Activated CD4-positive, alpha-beta T cell treated with anti-CD3 and anti-CD28 coated beads for 36 hours (primary cell): ENCODE results near the gene SPSB1. TPM values are rescaled to one million over a fixed set of nuclear protein-coding genes. Genes with fewer than 3 reads are reported as not detected.

Source experiments
- ATAC-seq: fragments of 200-7000 bp; cut with Tn5 transposase; one replicate; pipeline ENCODE4 v1.10.0; 2021; ENCODE audit warnings: mild to moderate bottlenecking, moderate library complexity
- CTCF ChIA-PET: fragments of 350-600 bp; sonication (Branson Sonifier 250); formaldehyde crosslinking; loops from one replicate; lab custom pipeline; 2021; ENCODE audit warnings: antibody characterized with exemption; lab: Charles Lee
- POLR2A ChIA-PET: fragments of 350-600 bp; sonication (Branson Sonifier 250); formaldehyde crosslinking; loops from one replicate; lab custom pipeline; 2021; ENCODE audit warnings: antibody characterized with exemption, inconsistent platforms; lab: Charles Lee
- DNase-seq: peaks from one replicate; pipeline ENCODE4 v3.0.0-alpha.2; 2020
- H3K27ac Mint-ChIP-seq: one replicate; pipeline ENCODE4 v1.8.0; 2021; ENCODE audit warnings: mixed read lengths
- H3K27me3 Mint-ChIP-seq: one replicate; pipeline ENCODE4 v1.8.0; 2021; ENCODE audit warnings: mixed read lengths
- H3K36me3 Mint-ChIP-seq: one replicate; pipeline ENCODE4 v1.8.0; 2021; ENCODE audit warnings: low read depth, mixed read lengths
- H3K4me1 Mint-ChIP-seq: one replicate; pipeline ENCODE4 v1.8.0; 2021; ENCODE audit warnings: mixed read lengths
- H3K4me3 Mint-ChIP-seq: one replicate; pipeline ENCODE4 v1.8.0; 2021; ENCODE audit warnings: mild to moderate bottlenecking, moderate library complexity, mixed read lengths
- H3K9me3 Mint-ChIP-seq: one replicate; pipeline ENCODE4 v1.8.0; 2021; ENCODE audit warnings: low read depth, mixed read lengths
- intact Hi-C, 2 experiments: fragments of 100-400 bp; cut with DNase I in 1 of 2; cut with micrococcal nuclease in 1 of 2; formaldehyde crosslinking; loops; one replicate each; pipeline versions ENCODE4 v1.14.2 to v1.15.1; 2022 to 2024; cut with DNase I, micrococcal nuclease
- total RNA-seq, 2 experiments: library from RNA; stranded (reverse); gene quantifications; one replicate each; pipeline ENCODE4 v1.2.3, GENCODE V29; 2021

The SPSB1 gene
- total RNA-seq, 2 experiments from 2014 or later = 5.7 to 6.8 TPM

GRCh38 chr1:9270290-9270883 is 22.3 kb upstream of the SPSB1 start:
- DNase-seq = no peak
- peaks cover 1% of the 10 kb centered on the region for H3K36me3 Mint-ChIP-seq
- peaks cover 7% of the 10 kb centered on the region for H3K4me1 Mint-ChIP-seq
- H3K27ac Mint-ChIP-seq = no peak overlapping the region
- no peak for ATAC-seq
- no peaks in the 10 kb centered on the region for H3K27me3 Mint-ChIP-seq
- H3K4me3 Mint-ChIP-seq = no peak overlapping the region
- ChIA-PET POLR2A (no interaction called here), CTCF (interaction anchor here (0.5 to 1.3 kb wide), 4 partner anchors 19 to 666 kb away, joined by 3 to 9 read pairs (median 4); no protein-coding TSS in a partner anchor)
- H3K9me3 Mint-ChIP-seq = no peaks in the 10 kb centered on the region
- intact Hi-C loops = no loop called here

DNA sequence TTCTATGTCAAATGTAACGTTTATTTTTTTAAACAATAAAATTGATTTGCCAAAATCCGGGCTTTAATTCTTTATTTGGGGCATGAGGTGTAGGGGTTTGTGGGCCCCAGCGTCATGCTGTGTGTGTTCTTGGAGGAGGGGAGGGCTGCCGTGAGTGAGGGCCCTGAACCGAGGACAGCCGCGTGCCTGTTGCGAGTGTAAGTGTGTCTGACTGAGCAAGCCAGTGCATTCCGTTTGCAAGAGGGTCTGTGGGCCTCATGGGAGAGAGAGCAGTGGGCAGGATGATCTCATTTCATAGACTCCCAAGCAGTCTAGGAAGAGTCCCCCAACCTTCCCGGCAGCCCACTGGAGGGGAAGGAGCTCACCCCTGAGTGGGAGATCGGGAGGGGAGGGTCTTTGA is 21.4 kb upstream of the SPSB1 start:
- Mint-ChIP-seq H3K4me1 (peaks cover 16% of the 10 kb centered on the region), H3K9me3 (no peaks in the 10 kb centered on the region), H3K36me3 (peaks cover 1% of the 10 kb centered on the region), H3K27ac (no peak overlapping the region), H3K27me3 (no peaks in the 10 kb centered on the region), H3K4me3 (no peak overlapping the region)
- intact Hi-C loops = no loop called here
- ChIA-PET CTCF (interaction anchor here (0.6 to 1.4 kb wide), 2 partner anchors 9 to 75 kb away, joined by 3 to 4 read pairs; no protein-coding TSS in a partner anchor), POLR2A (no interaction called here)
- no peak for ATAC-seq
- no peak for DNase-seq

DNA sequence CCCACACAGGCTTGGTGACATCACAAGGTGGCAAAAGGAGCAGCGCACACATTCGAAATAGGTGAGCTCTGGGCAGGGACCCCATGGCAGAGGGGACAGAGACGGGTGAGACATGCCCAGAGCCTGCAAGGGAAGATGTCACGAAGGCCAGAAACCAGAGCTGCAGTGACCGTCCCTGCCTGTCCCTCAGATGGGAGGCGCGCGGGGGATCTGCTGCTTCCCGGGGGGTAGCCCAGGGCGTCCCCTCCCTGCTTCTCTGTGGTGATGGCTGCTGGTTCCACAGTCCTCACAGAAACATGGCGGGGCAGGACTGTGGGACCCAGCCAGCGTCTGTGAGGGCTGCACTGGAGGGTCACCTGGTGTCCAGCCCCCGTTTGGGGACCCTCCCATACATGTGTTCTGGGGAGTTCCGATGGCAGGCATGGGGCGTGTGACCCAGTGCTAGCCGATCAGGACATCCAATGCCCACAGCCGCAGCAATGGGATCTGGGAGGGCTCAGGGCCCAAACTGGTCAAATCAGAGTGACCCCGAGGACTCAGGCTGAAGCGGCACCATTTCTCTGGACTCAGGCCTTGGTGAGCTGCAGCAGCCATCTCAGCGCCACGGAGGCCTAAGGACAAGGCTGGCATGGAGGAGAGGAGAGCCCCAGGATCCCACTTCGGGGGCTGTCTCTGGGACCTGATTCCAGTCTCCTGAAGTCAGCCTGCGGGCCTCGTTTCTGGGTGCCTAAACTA is 20.7 kb upstream of the SPSB1 start:
- Mint-ChIP-seq H3K4me1 (peaks cover 17% of the 10 kb centered on the region), H3K36me3 (peaks cover 3% of the 10 kb centered on the region), H3K4me3 (no peak overlapping the region), H3K27ac (no peak overlapping the region), H3K27me3 (no peaks in the 10 kb centered on the region), H3K9me3 (no peaks in the 10 kb centered on the region)
- no peak for ATAC-seq
- DNase-seq = no peak
- ChIA-PET CTCF (interaction anchor here (0.6 to 1.4 kb wide), 3 partner anchors 8 to 130 kb away, joined by 3 to 7 read pairs (median 4); no protein-coding TSS in a partner anchor), POLR2A (no interaction called here)
- intact Hi-C loops = no loop called here

- H3K9me3 Mint-ChIP-seq = no peaks in the 10 kb centered on the region
- H3K27me3 Mint-ChIP-seq = no peaks in the 10 kb centered on the region
- DNase-seq (no peak), ATAC-seq (no peak)
- H3K36me3 Mint-ChIP-seq = peaks cover 3% of the 10 kb centered on the region
- peaks cover 15% of the 10 kb centered on the region for H3K4me1 Mint-ChIP-seq
- H3K27ac Mint-ChIP-seq = no peak overlapping the region
- intact Hi-C loops = no loop called here
- no peak overlapping the region for H3K4me3 Mint-ChIP-seq
- POLR2A ChIA-PET = no interaction called here
- CTCF ChIA-PET = interaction anchor here (0.5 to 1.4 kb wide), 2 partner anchors 17 to 183 kb away, joined by 3 to 7 read pairs; no protein-coding TSS in a partner anchor
These were observed 19.5 kb upstream of the SPSB1 start for GRCh38 chr1:9273177-9273576.

GRCh38 chr1:9275161-9275560 is 17.5 kb upstream of the SPSB1 start:
- no peaks in the 10 kb centered on the region for H3K9me3 Mint-ChIP-seq
- intact Hi-C loops = loop anchor here (1.0 to 5.0 kb wide), 7 partner anchors 19 to 312 kb away; partner anchors contain the start of genes H6PD (in 1 of the 2) and TMEM201 (in 1 of the 2)
- H3K27me3 Mint-ChIP-seq = no peaks in the 10 kb centered on the region
- ATAC-seq = no peak
- H3K36me3 Mint-ChIP-seq = peaks cover 4% of the 10 kb centered on the region
- peak overlapping the region; percentile 2 for H3K4me3 Mint-ChIP-seq
- peak overlapping the region; percentile 39 for H3K27ac Mint-ChIP-seq
- POLR2A ChIA-PET = interaction anchor here (0.9 kb wide), 1 partner anchor 14 kb away, joined by 3 read pairs; no protein-coding TSS in a partner anchor
- DNase-seq = no peak
- peaks cover 30% of the 10 kb centered on the region for H3K4me1 Mint-ChIP-seq
- CTCF ChIA-PET = interaction anchor here (0.6 to 2.3 kb wide), 6 partner anchors 8 to 460 kb away, joined by 3 to 21 read pairs (median 6); no protein-coding TSS in a partner anchor

GRCh38 chr1:9275567-9276034 is 17.1 kb upstream of the SPSB1 start:
- intact Hi-C loops = loop anchor here (1.0 to 5.0 kb wide), 7 partner anchors 19 to 312 kb away; partner anchors contain the start of genes H6PD (in 1 of the 2) and TMEM201 (in 1 of the 2)
- ChIA-PET POLR2A (interaction anchor here (0.9 kb wide), 1 partner anchor 13 kb away, joined by 3 read pairs; no protein-coding TSS in a partner anchor), CTCF (interaction anchor here (0.6 to 2.3 kb wide), 6 partner anchors 9 to 460 kb away, joined by 3 to 21 read pairs (median 6); no protein-coding TSS in a partner anchor)
- H3K27ac Mint-ChIP-seq = peak overlapping the region; percentile 47
- H3K36me3 Mint-ChIP-seq = peaks cover 4% of the 10 kb centered on the region
- DNase-seq = peak; percentile 93
- no peaks in the 10 kb centered on the region for H3K27me3 Mint-ChIP-seq
- no peaks in the 10 kb centered on the region for H3K9me3 Mint-ChIP-seq
- ATAC-seq = peak; percentile 89
- H3K4me1 Mint-ChIP-seq = peaks cover 33% of the 10 kb centered on the region
- H3K4me3 Mint-ChIP-seq = peak overlapping the region; percentile 2

DNA sequence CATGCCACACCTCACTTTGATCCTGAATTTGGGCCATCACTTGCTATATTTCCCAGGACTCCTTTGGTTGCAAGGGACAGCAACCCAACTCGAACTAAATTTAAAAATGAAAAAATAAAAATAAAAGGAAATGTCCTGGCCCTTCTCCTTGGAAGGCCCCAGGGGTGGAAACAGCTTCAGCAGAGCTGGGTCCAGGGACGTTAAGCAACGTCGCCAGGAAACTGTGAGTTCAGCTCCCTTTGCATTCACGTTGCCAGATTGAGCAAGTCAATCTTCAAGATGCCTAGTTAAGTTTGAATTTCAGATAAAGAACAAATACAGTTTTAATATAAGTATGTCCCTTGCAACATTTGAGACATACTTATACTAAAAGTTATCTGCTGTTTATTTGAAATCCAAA is 14.6 kb upstream of the SPSB1 start:
- no peaks in the 10 kb centered on the region for H3K27me3 Mint-ChIP-seq
- ChIA-PET CTCF (interaction anchor here (0.8 to 0.9 kb wide), 2 partner anchors 11 to 177 kb away, joined by 3 to 4 read pairs; no protein-coding TSS in a partner anchor), POLR2A (no interaction called here)
- intact Hi-C loops = loop anchor here in 1 of 2 experiments (5.0 kb wide), 1 partner anchor 309 kb away; the partner anchor contains the start of gene TMEM201
- H3K9me3 Mint-ChIP-seq = no peaks in the 10 kb centered on the region
- DNase-seq (no peak), ATAC-seq (no peak)
- peaks cover 47% of the 10 kb centered on the region for H3K4me1 Mint-ChIP-seq
- H3K27ac Mint-ChIP-seq = no peak overlapping the region
- no peak overlapping the region for H3K4me3 Mint-ChIP-seq
- peaks cover 4% of the 10 kb centered on the region for H3K36me3 Mint-ChIP-seq

DNA sequence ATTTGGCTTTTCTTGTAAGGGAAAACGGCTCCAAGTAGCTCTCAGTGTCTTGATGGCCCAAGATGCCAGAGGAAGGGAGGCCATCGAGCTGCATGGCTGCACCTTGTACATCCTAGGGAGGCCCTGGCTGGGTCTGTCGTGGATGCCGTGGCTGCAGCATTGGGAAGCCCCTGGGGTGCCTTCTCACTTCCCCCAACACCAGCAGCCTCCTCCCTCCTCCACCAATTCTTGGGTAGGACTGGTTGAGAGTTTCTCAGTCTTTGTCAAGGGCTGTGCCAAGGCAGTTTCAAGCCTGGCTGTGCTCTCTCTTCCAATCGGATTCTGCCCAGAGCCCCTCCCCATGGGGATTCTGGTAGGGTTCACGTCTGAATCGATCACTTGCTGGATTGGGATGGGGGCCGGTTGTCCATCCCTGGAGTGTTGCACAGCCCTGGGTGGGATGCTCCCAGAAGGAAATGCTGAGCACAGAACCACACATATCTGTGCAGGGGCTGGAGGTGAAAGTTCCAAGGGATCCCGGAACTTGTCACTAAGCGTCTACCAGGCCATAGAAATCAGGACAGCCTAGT is 14.0 kb upstream of the SPSB1 start:
- no peaks in the 10 kb centered on the region for H3K27me3 Mint-ChIP-seq
- ATAC-seq (no peak), DNase-seq (no peak)
- H3K27ac Mint-ChIP-seq = no peak overlapping the region
- ChIA-PET POLR2A (no interaction called here), CTCF (interaction anchor here (0.7 to 2.2 kb wide), 5 partner anchors 10 to 177 kb away, joined by 3 to 17 read pairs (median 4); no protein-coding TSS in a partner anchor)
- H3K9me3 Mint-ChIP-seq = peaks cover under 1% of the 10 kb centered on the region
- intact Hi-C loops = loop anchor here in 1 of 2 experiments (5.0 kb wide), 1 partner anchor 309 kb away; the partner anchor contains the start of gene TMEM201
- peaks cover 4% of the 10 kb centered on the region for H3K36me3 Mint-ChIP-seq
- no peak overlapping the region for H3K4me3 Mint-ChIP-seq
- peaks cover 51% of the 10 kb centered on the region for H3K4me1 Mint-ChIP-seq

GRCh38 chr1:9279172-9279840 is 13.4 kb upstream of the SPSB1 start:
- H3K4me1 Mint-ChIP-seq = peaks cover 57% of the 10 kb centered on the region
- no peaks in the 10 kb centered on the region for H3K27me3 Mint-ChIP-seq
- ChIA-PET CTCF (interaction anchor here (0.7 to 2.2 kb wide), 6 partner anchors 10 to 561 kb away, joined by 3 to 17 read pairs (median 4); no protein-coding TSS in a partner anchor), POLR2A (interaction anchor here (0.5 to 0.6 kb wide), 2 partner anchors 10 to 116 kb away, joined by 3 read pairs; no protein-coding TSS in a partner anchor)
- H3K9me3 Mint-ChIP-seq = peaks cover 5% of the 10 kb centered on the region
- peak; percentile 66 for DNase-seq
- no peak for ATAC-seq
- intact Hi-C loops = loop anchor here in 1 of 2 experiments (5.0 kb wide), 1 partner anchor 308 kb away; the partner anchor contains the start of gene TMEM201
- peak overlapping the region; percentile 58 for H3K27ac Mint-ChIP-seq
- peak overlapping the region; percentile 20 for H3K4me3 Mint-ChIP-seq
- H3K36me3 Mint-ChIP-seq = peaks cover 4% of the 10 kb centered on the region
